Uterus (tissue), 2 donors: ENCODE measurements around the gene ADAMTSL2.

ENCODE experiments used
- CTCF ChIP-seq, 4 experiments: fragments of 200-600 bp in 2 of 4; fragments of 450-650 bp in 2 of 4; sonication (generic) in 2 of 4; IDR thresholded peaks; one replicate each; pipeline ENCODE4 v1.5.1; 2016 to 2019; ENCODE audit warnings: antibody characterized with exemption in 4 of 4, mild to moderate bottlenecking in 2 of 4, moderate library complexity in 1 of 4
- POLR2A ChIP-seq, 2 donors: fragments of 450-650 bp; IDR thresholded peaks; one replicate each; pipeline ENCODE4 v1.6.1; 2016; ENCODE audit warnings: antibody characterized with exemption in 2 of 2, mild to moderate bottlenecking in 1 of 2, moderate library complexity in 1 of 2

- TF ChIP-seq CTCF (IDR thresholded peaks at IDR 0.05), result no peak
- TF ChIP-seq POLR2A (IDR thresholded peaks at IDR 0.05), result no peak
Observed at GRCh38 chr9:133578524-133579441, 44.3 kb downstream of the ADAMTSL2 start.
